OCI-LY3 (cell line): ENCODE data around the gene PARP3.
"Not testable (repeated sequence)": the region's sequence is repeated elsewhere in the genome, so short reads cannot be mapped to it uniquely, and the experiment has no call there.

ENCODE experiments used
- H2AFZ ChIP-seq: fragments of 200-600, 300-600 bp; shearing (Covaris generic); 2 replicates; pipeline ENCODE4 v1.6.0; 2014; ENCODE audit warnings: antibody characterized with exemption, low read depth, low read length
- H3K27ac ChIP-seq: fragments of 200-600, 300-600 bp; sonication (generic); 2 replicates; pipeline ENCODE4 v1.5.1; 2014; ENCODE audit warnings: mild to moderate bottlenecking, low read length, moderate library complexity, mixed read lengths
- H3K27me3 ChIP-seq: fragments of 200-600, 300-600 bp; sonication (generic); 2 replicates; pipeline ENCODE4 v1.6.1; 2014; ENCODE audit warnings: low read depth, low read length, mixed read lengths
- H3K36me3 ChIP-seq: fragments of 200-600, 300-600 bp; sonication (generic); replicated peaks from 2 replicates; pipeline ENCODE3; 2014; ENCODE audit warnings: low read depth, low read length, mixed read lengths
- H3K4me1 ChIP-seq: fragments of 300-600, 200-600 bp; sonication (generic); 2 replicates; pipeline ENCODE4 v1.6.1; 2014; ENCODE audit warnings: low read length, mixed read lengths
- H3K4me2 ChIP-seq: fragments of 200-600, 300-600 bp; sonication (generic); 2 replicates; pipeline ENCODE4 v1.6.1; 2014; ENCODE audit warnings: low read length, mixed read lengths
- H3K4me3 ChIP-seq: fragments of 300-600, 200-600 bp; sonication (generic); 2 replicates; pipeline ENCODE4 v1.5.1; 2014; ENCODE audit warnings: antibody characterized with exemption, mild to moderate bottlenecking, low read length, moderate library complexity
- H3K79me2 ChIP-seq: fragments of 300-600, 200-600 bp; shearing (Covaris generic); 2 replicates; pipeline ENCODE4 v1.6.1; 2014; ENCODE audit warnings: mild to moderate bottlenecking, low read length, mixed read lengths
- H3K9ac ChIP-seq: fragments of 300-600, 200-600 bp; shearing (Covaris generic); 2 replicates; pipeline ENCODE4 v1.6.0; 2014; ENCODE audit warnings: mild to moderate bottlenecking, low read length, moderate library complexity
- H3K9me3 ChIP-seq: fragments of 200-600, 300-600 bp; shearing (Covaris generic); 2 replicates; pipeline ENCODE4 v1.6.1; 2014; ENCODE audit warnings: low read length, mixed read lengths; ENCODE audit not compliant: insufficient read depth
- H4K20me1 ChIP-seq: fragments of 200-600, 300-600 bp; sonication (generic); 2 replicates; pipeline ENCODE4 v1.6.1; 2016; ENCODE audit warnings: low read length, mixed read lengths; ENCODE audit not compliant: insufficient read depth
- EZH2phosphoT487 ChIP-seq: fragments of 200-600 bp; shearing (Covaris generic); IDR thresholded peaks from 2 replicates; pipeline ENCODE4 v1.6.1; 2018; ENCODE audit warnings: antibody characterized with exemption, mixed run types, low read depth
- TF ChIP-seq, protein P1 (sequence below): fragments of 200-600, 300-600 bp; sonication (generic); IDR thresholded peaks from 2 replicates; pipeline ENCODE4 v1.5.1; 2014; ENCODE audit warnings: antibody characterized with exemption, low read length, low read depth

PARP3 gene

DNA sequence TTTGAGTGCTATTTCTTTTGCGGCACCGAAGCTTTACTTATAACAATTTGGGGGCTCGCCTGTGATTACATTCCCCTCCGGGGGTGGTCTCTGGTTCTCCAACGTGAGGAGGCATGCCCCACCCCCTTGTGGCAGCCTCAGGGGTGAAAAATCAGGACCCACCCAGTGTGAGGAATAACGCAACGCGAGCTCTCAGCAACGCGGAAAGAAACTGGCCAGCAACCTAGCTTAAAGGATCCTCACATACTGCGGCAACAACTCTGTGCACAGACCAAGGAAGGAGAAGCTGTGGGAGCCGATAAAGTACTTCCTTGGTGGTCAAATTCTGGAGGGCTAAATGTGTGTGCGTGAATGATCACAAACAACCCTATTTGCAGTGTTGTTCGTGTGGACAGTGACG lies 44.8 kb upstream of the PARP3 start:
- H3K27me3 ChIP-seq = peaks cover 34% of the 10 kb centered on the region
- H3K9me3 ChIP-seq = no peaks in the 10 kb centered on the region
- no peaks in the 10 kb centered on the region for H3K36me3 ChIP-seq
- no peak overlapping the region for H3K4me2 ChIP-seq
- H2AFZ ChIP-seq = no peak overlapping the region
- H3K9ac ChIP-seq = no peak overlapping the region
- TF ChIP-seq, protein P1, sequence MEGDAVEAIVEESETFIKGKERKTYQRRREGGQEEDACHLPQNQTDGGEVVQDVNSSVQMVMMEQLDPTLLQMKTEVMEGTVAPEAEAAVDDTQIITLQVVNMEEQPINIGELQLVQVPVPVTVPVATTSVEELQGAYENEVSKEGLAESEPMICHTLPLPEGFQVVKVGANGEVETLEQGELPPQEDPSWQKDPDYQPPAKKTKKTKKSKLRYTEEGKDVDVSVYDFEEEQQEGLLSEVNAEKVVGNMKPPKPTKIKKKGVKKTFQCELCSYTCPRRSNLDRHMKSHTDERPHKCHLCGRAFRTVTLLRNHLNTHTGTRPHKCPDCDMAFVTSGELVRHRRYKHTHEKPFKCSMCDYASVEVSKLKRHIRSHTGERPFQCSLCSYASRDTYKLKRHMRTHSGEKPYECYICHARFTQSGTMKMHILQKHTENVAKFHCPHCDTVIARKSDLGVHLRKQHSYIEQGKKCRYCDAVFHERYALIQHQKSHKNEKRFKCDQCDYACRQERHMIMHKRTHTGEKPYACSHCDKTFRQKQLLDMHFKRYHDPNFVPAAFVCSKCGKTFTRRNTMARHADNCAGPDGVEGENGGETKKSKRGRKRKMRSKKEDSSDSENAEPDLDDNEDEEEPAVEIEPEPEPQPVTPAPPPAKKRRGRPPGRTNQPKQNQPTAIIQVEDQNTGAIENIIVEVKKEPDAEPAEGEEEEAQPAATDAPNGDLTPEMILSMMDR = no peak
- no peak for TF ChIP-seq EZH2phosphoT487
- no peak overlapping the region for H3K4me3 ChIP-seq
- H3K79me2 ChIP-seq = no peaks in the 10 kb centered on the region
- no peaks in the 10 kb centered on the region for H4K20me1 ChIP-seq
- no peak overlapping the region for H3K27ac ChIP-seq
- no peaks in the 10 kb centered on the region for H3K4me1 ChIP-seq

DNA sequence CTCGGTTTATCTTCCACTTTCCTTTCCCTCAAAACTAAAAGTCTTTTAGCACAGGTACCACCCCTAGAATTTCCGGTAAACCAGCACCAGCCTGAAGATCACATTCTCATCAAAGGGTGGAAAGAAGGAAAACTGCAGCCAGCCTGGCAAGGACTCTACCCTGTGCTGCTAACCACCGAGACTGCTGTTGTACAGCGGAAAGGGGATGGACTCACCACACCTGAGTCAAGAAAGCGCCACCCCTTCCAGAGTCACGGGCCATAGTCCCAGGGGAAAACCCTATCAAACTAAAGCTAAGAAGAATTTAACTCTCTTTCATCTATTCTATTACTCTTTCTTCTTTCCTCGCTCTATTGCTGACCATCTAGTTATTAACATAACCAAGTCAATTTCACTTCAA lies 42.1 kb upstream of the PARP3 start:
- H3K79me2 ChIP-seq, H2AFZ ChIP-seq, H4K20me1 ChIP-seq, H3K9ac ChIP-seq, H3K4me3 ChIP-seq, H3K4me2 ChIP-seq, H3K27ac ChIP-seq, H3K36me3 ChIP-seq, H3K4me1 ChIP-seq, H3K9me3 ChIP-seq: not testable (repeated sequence)
- peaks cover 28% of the 10 kb centered on the region for H3K27me3 ChIP-seq

- H4K20me1 ChIP-seq, H3K9ac ChIP-seq, H3K79me2 ChIP-seq, H3K4me2 ChIP-seq, H3K27ac ChIP-seq, H3K4me3 ChIP-seq, H3K36me3 ChIP-seq, H3K4me1 ChIP-seq, H2AFZ ChIP-seq, H3K9me3 ChIP-seq: not testable (repeated sequence)
- H3K27me3 ChIP-seq = peaks cover 28% of the 10 kb centered on the region
Observed at GRCh38 chr3:51902361-51902760, 39.8 kb upstream of the PARP3 start.

- Histone ChIP-seq H3K27me3 (peaks cover 18% of the 10 kb centered on the region; the same call in 1 of the 2 replicates), H3K4me2 (no peak overlapping the region)
Observed at GRCh38 chr3:51904034-51904823, 37.9 kb upstream of the PARP3 start.

DNA sequence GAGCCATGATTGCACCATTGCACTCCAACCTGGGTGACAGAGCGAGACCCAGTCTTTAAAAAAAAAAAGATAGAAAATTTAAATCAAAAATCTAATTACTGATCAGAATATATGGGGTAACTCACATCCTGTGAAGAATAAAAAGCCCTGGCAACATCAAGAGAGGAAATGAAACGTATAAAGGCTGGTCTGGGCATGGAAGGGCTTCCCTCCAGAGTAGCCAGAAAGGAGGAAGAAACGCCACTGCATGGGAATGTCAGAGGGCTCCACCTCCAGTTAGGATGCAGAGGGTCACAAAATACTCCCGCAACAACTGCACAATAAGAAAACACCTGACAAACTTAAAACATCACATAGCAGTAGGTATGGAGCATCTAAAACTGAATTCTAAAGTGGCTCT lies 34.1 kb upstream of the PARP3 start:
- no peaks in the 10 kb centered on the region for H3K27me3 ChIP-seq
- no peak overlapping the region for H3K4me3 ChIP-seq
- TF ChIP-seq, protein P1 = no peak
- no peak for TF ChIP-seq EZH2phosphoT487
- H2AFZ ChIP-seq = no peak overlapping the region
- H3K4me1 ChIP-seq = no peaks in the 10 kb centered on the region
- H3K27ac ChIP-seq = no peak overlapping the region
- H3K4me2 ChIP-seq = no peak overlapping the region
- no peaks in the 10 kb centered on the region for H4K20me1 ChIP-seq
- H3K79me2 ChIP-seq = no peaks in the 10 kb centered on the region
- no peaks in the 10 kb centered on the region for H3K36me3 ChIP-seq
- H3K9ac ChIP-seq = no peak overlapping the region
- no peaks in the 10 kb centered on the region for H3K9me3 ChIP-seq

More at GRCh38 chr3:51904034-51904823, 37.9 kb upstream of the PARP3 start:
- Histone ChIP-seq H3K4me3 (no peak overlapping the region), H2AFZ (no peak overlapping the region), H3K79me2 (no peaks in the 10 kb centered on the region), H3K4me1 (no peaks in the 10 kb centered on the region), H3K27ac (no peak overlapping the region), H3K9me3 (no peaks in the 10 kb centered on the region), H3K36me3 (no peaks in the 10 kb centered on the region), H4K20me1 (no peaks in the 10 kb centered on the region), H3K9ac (no peak overlapping the region)
- no peak for TF ChIP-seq EZH2phosphoT487
- TF ChIP-seq, protein P1 = no peak
